ENCODE results near the gene DLG2.

DLG2 gene

GRCh38 chr11:84227970-84228665 lies 1399.0 kb downstream of the DLG2 start:
- TF ChIP-seq CTCF (IDR thresholded peaks at IDR 0.05; ENCODE audit: low read depth, low read length): no peak
- in situ Hi-C loops (cut with HindIII; ENCODE audit: low sequenced_read_pairs): no loop called here
- no peak for DNase-seq (ENCODE audit: low read depth, low spot score)
- no peak overlapping the region for H3K4me3 ChIP-seq (ENCODE audit: low read depth, low read length)

- no peak for TF ChIP-seq CTCF (IDR thresholded peaks at IDR 0.05; ENCODE audit: low read depth, low read length)
- in situ Hi-C loops (cut with HindIII; ENCODE audit: low sequenced_read_pairs): no loop called here
- H3K4me3 ChIP-seq (ENCODE audit: low read depth, low read length): no peak overlapping the region
- no peak for DNase-seq (ENCODE audit: low read depth, low spot score)
Observed at GRCh38 chr11:84224042-84224441, 1403.1 kb downstream of the DLG2 start.

GRCh38 chr11:84218318-84218717 lies 1408.8 kb downstream of the DLG2 start:
- H3K4me3 ChIP-seq (ENCODE audit: low read depth, low read length): no peak overlapping the region
- no peak for TF ChIP-seq CTCF (IDR thresholded peaks at IDR 0.05; ENCODE audit: low read depth, low read length)
- in situ Hi-C loops (cut with HindIII; ENCODE audit: low sequenced_read_pairs): no loop called here
- no peak for DNase-seq (ENCODE audit: low read depth, low spot score)

- no peak overlapping the region for H3K4me3 ChIP-seq (ENCODE audit: low read depth, low read length)
- in situ Hi-C loops (cut with HindIII; ENCODE audit: low sequenced_read_pairs): no loop called here
- no peak for DNase-seq (ENCODE audit: low read depth, low spot score)
- no peak for TF ChIP-seq CTCF (IDR thresholded peaks at IDR 0.05; ENCODE audit: low read depth, low read length)
Observed at GRCh38 chr11:84215672-84216071, 1411.5 kb downstream of the DLG2 start.

- in situ Hi-C loops (cut with HindIII; ENCODE audit: low sequenced_read_pairs): no loop called here
- no peak for DNase-seq (ENCODE audit: low read depth, low spot score)
- no peak for TF ChIP-seq CTCF (IDR thresholded peaks at IDR 0.05; ENCODE audit: low read depth, low read length)
- H3K4me3 ChIP-seq (ENCODE audit: low read depth, low read length): no peak overlapping the region
Observed at GRCh38 chr11:84214557-84214956, 1412.6 kb downstream of the DLG2 start.

- DNase-seq (ENCODE audit: low read depth, low spot score): no peak
- in situ Hi-C loops (cut with HindIII; ENCODE audit: low sequenced_read_pairs): no loop called here
Observed at GRCh38 chr11:84212468-84213390, 1414.4 kb downstream of the DLG2 start.

More at GRCh38 chr11:84212468-84213390, 1414.4 kb downstream of the DLG2 start:
- no peak for TF ChIP-seq CTCF (IDR thresholded peaks at IDR 0.05; ENCODE audit: low read depth, low read length)
- H3K4me3 ChIP-seq (ENCODE audit: low read depth, low read length): no peak overlapping the region

Data from astrocyte of the spinal cord (primary cell).